Gastroesophageal sphincter (tissue), 3 donors: ENCODE measurements around the gene THEM5.

Source experiments
- EP300 ChIP-seq: sonication (generic); formaldehyde crosslinking; IDR thresholded peaks from one replicate; pipeline ENCODE4 v1.6.1; 2017; ENCODE audit warnings: antibody characterized with exemption, mild to moderate bottlenecking
- POLR2A ChIP-seq, 2 donors: fragments of 450-650 bp; IDR thresholded peaks; one replicate each; pipeline ENCODE4 v1.6.1; 2017; ENCODE audit warnings: antibody characterized with exemption in 2 of 2, mild to moderate bottlenecking in 2 of 2, moderate library complexity in 1 of 2
- TF ChIP-seq, protein P1 (sequence below), 4 experiments: fragments of 200-600 bp in 2 of 4; fragments of 450-650 bp in 2 of 4; sonication (generic) in 1 of 4; IDR thresholded peaks; one replicate each; pipeline ENCODE4 v1.5.1; 2017 to 2019; ENCODE audit warnings: antibody characterized with exemption in 4 of 4, mild to moderate bottlenecking in 2 of 4, moderate library complexity in 2 of 4

GRCh38 chr1:151855933-151856332 lies 2.4 kb upstream of the THEM5 start:
- TF ChIP-seq, protein P1, sequence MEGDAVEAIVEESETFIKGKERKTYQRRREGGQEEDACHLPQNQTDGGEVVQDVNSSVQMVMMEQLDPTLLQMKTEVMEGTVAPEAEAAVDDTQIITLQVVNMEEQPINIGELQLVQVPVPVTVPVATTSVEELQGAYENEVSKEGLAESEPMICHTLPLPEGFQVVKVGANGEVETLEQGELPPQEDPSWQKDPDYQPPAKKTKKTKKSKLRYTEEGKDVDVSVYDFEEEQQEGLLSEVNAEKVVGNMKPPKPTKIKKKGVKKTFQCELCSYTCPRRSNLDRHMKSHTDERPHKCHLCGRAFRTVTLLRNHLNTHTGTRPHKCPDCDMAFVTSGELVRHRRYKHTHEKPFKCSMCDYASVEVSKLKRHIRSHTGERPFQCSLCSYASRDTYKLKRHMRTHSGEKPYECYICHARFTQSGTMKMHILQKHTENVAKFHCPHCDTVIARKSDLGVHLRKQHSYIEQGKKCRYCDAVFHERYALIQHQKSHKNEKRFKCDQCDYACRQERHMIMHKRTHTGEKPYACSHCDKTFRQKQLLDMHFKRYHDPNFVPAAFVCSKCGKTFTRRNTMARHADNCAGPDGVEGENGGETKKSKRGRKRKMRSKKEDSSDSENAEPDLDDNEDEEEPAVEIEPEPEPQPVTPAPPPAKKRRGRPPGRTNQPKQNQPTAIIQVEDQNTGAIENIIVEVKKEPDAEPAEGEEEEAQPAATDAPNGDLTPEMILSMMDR (IDR thresholded peaks at IDR 0.05) = no peak
- no peak for TF ChIP-seq EP300
- no peak for TF ChIP-seq POLR2A (IDR thresholded peaks at IDR 0.05)
